HEK293 (cell line): ENCODE results near the gene IL1R1.
"Not testable (repeated sequence)": the region's sequence is repeated elsewhere in the genome, so short reads cannot be mapped to it uniquely, and the experiment has no call there.

Experiments
- CTCF ChIA-PET: fragments of 350-600 bp; formaldehyde crosslinking; extraction: SDS; loops from one replicate; lab custom pipeline; 2021; ENCODE audit warnings: antibody characterized with exemption; lab: Yijun Ruan, JAX
- POLR2A ChIA-PET: fragments of 300-600 bp; formaldehyde crosslinking; extraction: SDS; loops from one replicate; lab custom pipeline; 2020; ENCODE audit warnings: antibody characterized with exemption, inconsistent platforms; lab: Yijun Ruan, JAX
- H3K27ac ChIP-seq: fragments of 200-500 bp; sonication (Bioruptor generic); 2 replicates; pipeline ENCODE4 v1.5.1; 2014; ENCODE audit warnings: low read depth, low read length, control low read depth, inconsistent platforms; ENCODE audit errors: extremely low read depth
- H3K36me3 ChIP-seq, 2 experiments: fragments of 200-500 bp in 1 of 2; sonication (Bioruptor generic) in 1 of 2; 1 replicate in 1 of 2; 2 replicates in 1 of 2; pipeline ENCODE4 v1.5.1; 2014 to 2017; ENCODE audit warnings: inconsistent platforms in 2 of 2, low read length in 2 of 2; ENCODE audit not compliant: control insufficient read depth in 2 of 2, insufficient read depth in 1 of 2
- H3K4me1 ChIP-seq: fragments of 200-500 bp; sonication (Bioruptor generic); 2 replicates; pipeline ENCODE4 v1.5.1; 2014; ENCODE audit warnings: mild to moderate bottlenecking, low read length, inconsistent platforms; ENCODE audit not compliant: control insufficient read depth, insufficient read depth
- H3K4me3 ChIP-seq: 2 replicates; pipeline ENCODE4 v1.5.1; 2011; ENCODE audit warnings: low read depth, mild to moderate bottlenecking, control low read depth, low read length, moderate library complexity
- H3K9me3 ChIP-seq: fragments of 200-500 bp; sonication (Bioruptor generic); 2 replicates; pipeline ENCODE4 v1.5.1; 2014; ENCODE audit warnings: low read depth, low read length, inconsistent platforms; ENCODE audit not compliant: control insufficient read depth, insufficient read depth
- GFI1B ChIP-seq: fragments of 450-650 bp; formaldehyde crosslinking; IDR thresholded peaks from 2 replicates; pipeline ENCODE4 v1.5.1; 2016; ENCODE audit warnings: missing biosample characterization, missing genetic modification characterization
- OVOL3 ChIP-seq: fragments of 450-650 bp; formaldehyde crosslinking; IDR thresholded peaks from 2 replicates; pipeline ENCODE4 v1.5.1; 2016; ENCODE audit warnings: missing biosample characterization, missing genetic modification characterization
- ZBTB8A ChIP-seq: fragments of 450-650 bp; formaldehyde crosslinking; IDR thresholded peaks from 2 replicates; pipeline ENCODE4 v1.5.1; 2016; ENCODE audit warnings: missing biosample characterization, missing genetic modification characterization
- ZNF146 ChIP-seq: fragments of 450-650 bp; formaldehyde crosslinking; IDR thresholded peaks from 2 replicates; pipeline ENCODE4 v1.5.1; 2016; ENCODE audit warnings: missing biosample characterization, missing genetic modification characterization
- ZNF221 ChIP-seq: fragments of 450-650 bp; formaldehyde crosslinking; IDR thresholded peaks from 2 replicates; pipeline ENCODE4 v1.5.1; 2017; ENCODE audit warnings: missing biosample characterization, missing genetic modification characterization, borderline replicate concordance
- ZNF292 ChIP-seq: fragments of 450-650 bp; formaldehyde crosslinking; IDR thresholded peaks from 2 replicates; pipeline ENCODE4 v1.5.1; 2016; ENCODE audit warnings: low read depth, missing biosample characterization, missing genetic modification characterization, borderline replicate concordance
- ZNF302 ChIP-seq: fragments of 450-650 bp; formaldehyde crosslinking; IDR thresholded peaks from 2 replicates; pipeline ENCODE4 v1.5.1; 2016; ENCODE audit warnings: missing biosample characterization, missing genetic modification characterization, low read depth
- ZNF416 ChIP-seq: fragments of 450-650 bp; formaldehyde crosslinking; IDR thresholded peaks from 2 replicates; pipeline ENCODE4 v1.5.1; 2016; ENCODE audit warnings: missing biosample characterization, missing genetic modification characterization
- ZNF423 ChIP-seq: fragments of 450-650 bp; formaldehyde crosslinking; IDR thresholded peaks from 2 replicates; pipeline ENCODE4 v1.5.1; 2016; ENCODE audit warnings: missing biosample characterization, missing genetic modification characterization
- ZNF521 ChIP-seq: fragments of 450-650 bp; formaldehyde crosslinking; IDR thresholded peaks from 2 replicates; pipeline ENCODE4 v1.5.1; 2017; ENCODE audit warnings: missing biosample characterization, mild to moderate bottlenecking, missing genetic modification characterization
- ZNF624 ChIP-seq: fragments of 450-650 bp; formaldehyde crosslinking; IDR thresholded peaks from 2 replicates; pipeline ENCODE4 v1.5.1; 2017; ENCODE audit warnings: missing biosample characterization, missing genetic modification characterization
- ZNF654 ChIP-seq: fragments of 450-650 bp; formaldehyde crosslinking; IDR thresholded peaks from 2 replicates; pipeline ENCODE4 v1.5.1; 2016; ENCODE audit warnings: low read depth, missing biosample characterization, missing genetic modification characterization
- ZNF664 ChIP-seq: fragments of 450-650 bp; formaldehyde crosslinking; IDR thresholded peaks from 2 replicates; pipeline ENCODE4 v1.5.1; 2016; ENCODE audit warnings: missing biosample characterization, missing genetic modification characterization
- ZNF776 ChIP-seq: fragments of 450-650 bp; formaldehyde crosslinking; IDR thresholded peaks from 2 replicates; pipeline ENCODE4 v1.5.0; 2017; ENCODE audit warnings: missing biosample characterization, missing genetic modification characterization, borderline replicate concordance
- ZNF830 ChIP-seq: fragments of 450-650 bp; IDR thresholded peaks from 2 replicates; pipeline ENCODE4 v1.5.0; 2018; ENCODE audit warnings: missing biosample characterization, missing genetic modification characterization, low read depth, mild to moderate bottlenecking, moderate library complexity
- ZNF837 ChIP-seq: fragments of 450-650 bp; formaldehyde crosslinking; IDR thresholded peaks from 2 replicates; pipeline ENCODE4 v1.5.1; 2016; ENCODE audit warnings: missing biosample characterization, missing genetic modification characterization
- TF ChIP-seq, protein P1 (sequence below): fragments of 450-650 bp; formaldehyde crosslinking; IDR thresholded peaks from 2 replicates; pipeline ENCODE4 v1.5.1; 2016; ENCODE audit warnings: missing biosample characterization, missing genetic modification characterization
- TF ChIP-seq, protein P2 (sequence below): fragments of 450-650 bp; formaldehyde crosslinking; IDR thresholded peaks from 2 replicates; pipeline ENCODE4 v1.5.1; 2016; ENCODE audit warnings: missing biosample characterization, missing genetic modification characterization

Gene IL1R1

DNA sequence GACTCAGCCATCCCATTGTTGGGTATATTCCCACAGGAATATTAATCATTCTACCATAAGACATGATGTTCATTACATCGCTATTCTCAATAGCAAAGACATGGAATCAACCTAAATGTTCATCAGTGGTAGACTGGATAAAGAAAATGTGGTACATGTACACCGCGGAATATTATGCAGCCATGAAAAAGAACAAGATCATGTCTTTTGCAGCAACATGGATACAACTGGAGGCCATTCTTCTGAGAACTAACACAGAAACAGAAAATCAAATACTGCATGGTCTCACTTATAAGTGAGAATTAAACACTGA, 40.0 kb upstream of the IL1R1 start:
- H3K4me3 ChIP-seq, CTCF ChIA-PET, H3K9me3 ChIP-seq, H3K27ac ChIP-seq, POLR2A ChIA-PET, H3K36me3 ChIP-seq, H3K4me1 ChIP-seq: not testable (repeated sequence)
- TF ChIP-seq ZNF146 (tag by site-specific recombination), result peak; percentile 62; the same call in 1 of the 2 replicates
- TF ChIP-seq, protein P1, sequence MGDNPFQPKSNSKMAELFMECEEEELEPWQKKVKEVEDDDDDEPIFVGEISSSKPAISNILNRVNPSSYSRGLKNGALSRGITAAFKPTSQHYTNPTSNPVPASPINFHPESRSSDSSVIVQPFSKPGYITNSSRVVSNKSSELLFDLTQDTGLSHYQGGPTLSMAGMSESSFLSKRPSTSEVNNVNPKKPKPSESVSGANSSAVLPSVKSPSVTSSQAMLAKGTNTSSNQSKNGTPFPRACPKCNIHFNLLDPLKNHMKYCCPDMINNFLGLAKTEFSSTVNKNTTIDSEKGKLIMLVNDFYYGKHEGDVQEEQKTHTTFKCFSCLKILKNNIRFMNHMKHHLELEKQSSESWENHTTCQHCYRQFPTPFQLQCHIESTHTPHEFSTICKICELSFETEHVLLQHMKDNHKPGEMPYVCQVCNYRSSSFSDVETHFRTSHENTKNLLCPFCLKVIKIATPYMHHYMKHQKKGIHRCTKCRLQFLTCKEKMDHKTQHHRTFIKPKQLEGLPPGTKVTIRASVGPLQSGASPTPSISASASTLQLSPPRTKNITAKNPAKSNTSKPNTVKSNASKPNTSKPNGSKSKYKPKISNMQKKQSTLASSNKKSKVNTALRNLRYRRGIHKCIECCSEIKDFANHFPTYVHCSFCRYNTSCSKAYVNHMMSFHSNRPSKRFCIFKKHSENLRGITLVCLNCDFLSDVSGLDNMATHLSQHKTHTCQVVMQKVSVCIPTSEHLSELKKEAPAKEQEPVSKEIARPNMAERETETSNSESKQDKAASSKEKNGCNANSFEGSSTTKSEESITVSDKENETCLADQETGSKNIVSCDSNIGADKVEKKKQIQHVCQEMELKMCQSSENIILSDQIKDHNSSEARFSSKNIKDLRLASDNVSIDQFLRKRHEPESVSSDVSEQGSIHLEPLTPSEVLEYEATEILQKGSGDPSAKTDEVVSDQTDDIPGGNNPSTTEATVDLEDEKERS (tag by site-specific recombination), result 0 out of 2 replicates have a peak, but pooled peaks have one; percentile 33

DNA sequence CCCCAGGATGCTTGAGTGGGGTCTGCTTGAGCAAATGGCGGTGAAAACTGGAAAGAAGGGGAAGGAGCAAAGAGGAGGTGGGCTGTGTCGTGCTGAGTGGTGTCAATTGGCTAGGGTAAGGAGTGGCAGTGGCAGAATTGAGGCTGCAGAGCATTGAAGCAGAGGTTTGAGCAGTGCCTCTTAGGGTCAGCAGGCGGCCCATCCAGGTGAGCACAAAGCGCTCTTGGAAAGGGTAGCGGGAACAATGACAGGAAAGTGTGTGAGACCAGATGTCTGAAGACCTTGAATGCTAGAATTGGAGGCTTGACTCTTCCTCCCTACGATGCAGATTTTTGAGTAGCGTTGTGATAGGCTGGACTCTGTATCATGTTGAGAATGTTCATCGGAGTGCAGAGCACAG, 39.3 kb upstream of the IL1R1 start:
- no peaks in the 10 kb centered on the region for H3K36me3 ChIP-seq
- H3K4me1 ChIP-seq, result no peaks in the 10 kb centered on the region
- H3K27ac ChIP-seq, result no peak overlapping the region
- CTCF ChIA-PET, result no interaction called here
- POLR2A ChIA-PET, result no interaction called here
- no peaks in the 10 kb centered on the region for H3K9me3 ChIP-seq
- TF ChIP-seq ZNF664 (tag by site-specific recombination) (no peak), ZNF292 (no peak), ZNF416 (tag by site-specific recombination) (no peak), ZNF624 (tag by site-specific recombination) (no peak), ZNF221 (no peak), ZNF521 (tag by site-specific recombination) (no peak), ZNF302 (no peak), ZBTB8A (tag by site-specific recombination) (no peak), GFI1B (tag by site-specific recombination) (no peak), ZNF776 (no peak), ZNF830 (no peak), ZNF837 (tag by site-specific recombination) (no peak), ZNF423 (tag by site-specific recombination) (no peak), ZNF654 (tag by site-specific recombination) (no peak)
- TF ChIP-seq, protein P2, sequence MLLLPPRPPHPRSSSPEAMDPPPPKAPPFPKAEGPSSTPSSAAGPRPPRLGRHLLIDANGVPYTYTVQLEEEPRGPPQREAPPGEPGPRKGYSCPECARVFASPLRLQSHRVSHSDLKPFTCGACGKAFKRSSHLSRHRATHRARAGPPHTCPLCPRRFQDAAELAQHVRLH, result no peak
- no peak overlapping the region for H3K4me3 ChIP-seq

DNA sequence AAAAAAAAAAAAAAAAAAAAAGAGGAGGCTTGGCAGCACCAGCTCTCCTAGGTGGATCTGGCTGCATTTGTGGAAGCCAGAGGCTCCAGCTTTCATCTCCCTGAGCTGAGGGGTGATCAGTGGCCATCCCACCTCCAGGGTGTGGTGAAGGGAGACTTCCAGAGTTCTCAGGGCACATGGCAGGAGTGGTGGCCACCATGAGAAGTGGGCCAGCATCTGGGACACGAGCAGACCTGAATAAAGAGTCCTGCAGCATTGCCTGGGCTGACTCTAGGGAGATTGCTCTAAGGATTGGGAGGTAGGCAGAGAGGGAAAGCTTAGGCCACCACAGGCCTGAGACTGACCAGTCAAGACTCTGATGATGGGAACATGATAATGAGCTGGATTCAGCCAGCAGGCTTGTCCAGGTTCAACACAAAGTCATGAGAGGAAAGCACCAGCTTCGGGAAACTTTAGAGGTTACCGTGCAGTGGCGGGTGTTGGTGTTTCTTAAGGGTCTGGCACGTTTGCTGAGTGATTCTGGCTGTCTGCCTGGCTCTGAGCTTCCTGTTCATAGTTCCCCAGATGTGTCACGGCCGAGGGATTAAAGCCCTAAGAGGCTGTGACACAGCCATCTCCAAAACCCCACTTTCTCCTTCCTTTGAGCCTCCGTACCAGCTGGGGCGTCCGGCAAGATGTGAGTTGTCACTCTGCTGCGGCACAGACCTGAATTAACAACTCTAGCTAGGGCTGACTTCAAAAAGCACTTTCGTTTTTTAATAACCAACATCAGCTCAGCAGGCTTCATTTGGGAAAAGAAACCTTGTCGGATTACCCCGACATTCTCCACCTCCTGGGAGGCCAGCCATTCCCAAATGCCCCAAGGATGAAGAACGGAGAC, 38.3 kb upstream of the IL1R1 start:
- TF ChIP-seq OVOL3, result no peak
- H3K36me3 ChIP-seq, result no peaks in the 10 kb centered on the region
- CTCF ChIA-PET, result interaction anchor here (0.7 to 1.6 kb wide), 2 partner anchors 63 to 136 kb away, joined by 3 to 4 read pairs; no protein-coding TSS in a partner anchor
- no peaks in the 10 kb centered on the region for H3K9me3 ChIP-seq
- no peaks in the 10 kb centered on the region for H3K4me1 ChIP-seq
- POLR2A ChIA-PET, result interaction anchor here (0.6 kb wide), 1 partner anchor 384 kb away, joined by 6 read pairs; no protein-coding TSS in a partner anchor
- H3K4me3 ChIP-seq, result no peak overlapping the region
- H3K27ac ChIP-seq, result no peak overlapping the region
